ENCODE data around the gene KRT33A.

The KRT33A gene

DNA sequence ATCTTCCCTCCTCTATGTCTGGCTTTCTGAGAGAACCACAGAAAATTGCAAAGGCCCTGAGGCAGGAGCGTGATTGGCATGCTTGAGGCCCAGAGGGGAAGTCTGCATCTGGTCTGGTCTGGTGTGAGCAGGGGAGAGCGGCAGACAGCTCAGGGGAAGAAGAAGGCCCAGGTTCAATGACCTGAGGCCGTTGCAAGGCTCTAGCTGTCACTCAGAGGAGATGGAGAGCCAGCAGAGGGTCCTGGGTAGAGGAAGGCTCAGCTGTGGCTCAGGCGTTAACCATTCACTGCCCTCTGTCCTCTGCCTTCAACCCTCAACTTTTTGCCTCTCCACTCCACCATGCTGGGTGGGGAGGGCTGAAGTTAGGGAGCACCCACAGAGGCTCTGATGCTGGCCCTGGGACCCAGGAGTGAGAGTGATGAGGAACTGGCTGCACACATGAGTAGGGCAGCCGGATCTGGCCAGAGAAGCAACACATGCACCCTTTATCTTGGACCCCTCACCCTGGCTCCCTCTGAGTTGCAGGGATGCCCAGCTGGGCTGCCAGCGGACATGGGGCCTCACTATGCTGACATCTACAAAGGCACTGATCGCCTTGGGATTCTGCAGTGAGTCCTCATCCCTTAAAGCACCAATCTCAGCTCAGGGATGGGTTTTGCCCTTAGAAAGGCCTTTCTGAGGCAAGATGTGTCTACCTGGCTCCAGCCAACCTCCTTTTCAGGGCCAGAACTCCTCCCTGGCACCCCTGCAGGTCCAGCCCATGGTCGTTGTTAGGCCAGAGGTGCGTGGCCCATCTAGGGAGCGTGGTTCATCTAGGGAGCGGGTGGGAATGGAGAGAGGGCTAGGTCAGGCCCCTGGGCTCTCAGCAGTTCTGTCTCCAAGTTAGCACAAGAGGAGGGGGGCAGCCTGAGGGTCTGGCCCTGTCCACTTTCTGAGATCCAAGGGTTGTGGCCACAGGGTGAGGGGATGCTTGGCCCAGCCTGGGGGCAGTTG lies 27.4 kb downstream of the KRT33A start:
- Histone ChIP-seq H3K9me3 (ENCODE audit: low read depth, low read length) (peaks cover 10% of the 10 kb centered on the region; the same call in 1 of the 2 replicates), H3K4me3 (no peak overlapping the region), H3K27ac (peak overlapping the region; percentile 74; the same call in 1 of the 2 replicates), H3K36me3 (ENCODE audit: insufficient read depth, low read length) (0 out of 2 replicates have a peak, but pooled peaks cover 7% of the 10 kb centered on the region), H3K9ac (ENCODE audit: insufficient read length) (no peak overlapping the region)
- TF ChIP-seq POLR2AphosphoS5 (IDR thresholded peaks at IDR 0.05; ENCODE audit: borderline replicate concordance, low read depth, low read length) (no peak), FOXP2 (optimal IDR thresholded peaks at IDR 0.05; ENCODE audit: control extremely low read depth, extremely low read length, insufficient read depth) (no peak), EZH2 (IDR thresholded peaks at IDR 0.05) (no peak)
- DNase-seq (ENCODE audit: low read depth, low spot score), result no peak

DNA sequence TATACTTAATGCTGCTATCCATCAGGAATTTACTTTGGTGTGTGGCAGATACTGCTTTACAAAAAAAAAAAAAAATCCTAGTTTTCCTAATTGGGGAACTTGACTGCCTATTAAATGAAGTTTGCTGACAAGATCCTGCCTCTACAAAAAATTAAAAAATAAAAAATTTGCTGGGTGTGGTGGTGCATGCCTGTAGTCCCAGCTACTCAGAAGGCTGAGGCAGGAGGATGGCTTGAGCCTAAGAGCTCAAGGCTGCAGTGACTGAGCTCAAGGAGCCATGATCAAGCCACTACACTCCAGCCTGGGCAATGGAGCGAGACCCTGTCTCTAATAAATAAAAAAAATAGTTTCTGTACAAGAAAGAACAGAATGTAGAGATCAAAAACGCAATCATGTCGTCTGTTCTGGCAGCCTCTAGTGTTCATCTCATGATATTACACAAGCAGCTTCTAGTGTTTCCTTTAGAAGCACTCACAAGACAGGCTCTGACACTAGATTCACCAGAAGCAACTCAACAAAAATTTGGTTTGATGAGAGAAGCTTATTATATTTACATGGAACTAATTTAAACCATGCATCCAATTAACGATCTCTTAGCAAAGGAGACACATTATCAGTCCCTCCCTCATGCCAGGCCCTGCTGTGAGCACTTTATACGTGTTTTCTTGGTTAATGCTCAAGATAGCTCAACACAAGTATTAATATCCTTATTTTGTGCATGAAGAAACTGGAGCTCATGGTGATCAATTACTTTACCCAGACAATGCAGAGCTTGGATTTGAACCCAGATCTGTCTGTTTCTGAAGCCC lies 28.3 kb downstream of the KRT33A start:
- H3K27ac ChIP-seq, result peak overlapping the region; percentile 74; the same call in 1 of the 2 replicates
- TF ChIP-seq POLR2AphosphoS5 (IDR thresholded peaks at IDR 0.05; ENCODE audit: borderline replicate concordance, low read depth, low read length) (no peak), EZH2 (IDR thresholded peaks at IDR 0.05) (no peak), FOXP2 (optimal IDR thresholded peaks at IDR 0.05; ENCODE audit: control extremely low read depth, extremely low read length, insufficient read depth) (no peak)
- no peak overlapping the region for H3K9ac ChIP-seq (ENCODE audit: insufficient read length)
- peak; percentile 61 for DNase-seq (ENCODE audit: low read depth, low spot score)
- no peak overlapping the region for H3K4me3 ChIP-seq
- H3K9me3 ChIP-seq (ENCODE audit: low read depth, low read length), result peaks cover 10% of the 10 kb centered on the region; the same call in 1 of the 2 replicates
- 0 out of 2 replicates have a peak, but pooled peaks cover 7% of the 10 kb centered on the region for H3K36me3 ChIP-seq (ENCODE audit: insufficient read depth, low read length)

DNA sequence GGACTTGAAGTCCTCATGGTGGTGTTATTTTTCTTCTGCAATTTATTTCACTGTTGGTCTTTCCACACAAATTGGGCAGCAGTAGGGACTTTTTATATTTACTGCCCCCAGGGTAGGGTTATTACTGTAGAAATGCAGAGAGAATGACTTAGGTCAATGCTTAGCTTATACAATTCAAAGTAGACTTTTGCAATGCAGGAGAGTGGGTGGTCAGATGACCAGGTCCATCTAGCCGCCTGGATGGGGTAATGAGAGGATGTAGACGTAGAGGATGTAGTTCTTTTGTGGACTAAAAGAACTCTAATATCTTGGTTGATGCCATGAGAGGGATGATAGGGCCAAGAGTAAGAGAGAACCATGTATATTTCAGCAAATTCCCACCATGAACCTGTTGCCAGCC lies 32.4 kb downstream of the KRT33A start:
- Histone ChIP-seq H3K9me3 (ENCODE audit: low read depth, low read length) (peaks cover 10% of the 10 kb centered on the region; the same call in 1 of the 2 replicates), H3K27ac (no peak overlapping the region), H3K9ac (ENCODE audit: insufficient read length) (no peak overlapping the region), H3K36me3 (ENCODE audit: insufficient read depth, low read length) (0 out of 2 replicates have a peak, but pooled peaks cover 7% of the 10 kb centered on the region), H3K4me3 (no peak overlapping the region)
- DNase-seq (ENCODE audit: low read depth, low spot score), result no peak
- no peak for TF ChIP-seq POLR2AphosphoS5 (IDR thresholded peaks at IDR 0.05; ENCODE audit: borderline replicate concordance, low read depth, low read length)
- no peak for TF ChIP-seq FOXP2 (optimal IDR thresholded peaks at IDR 0.05; ENCODE audit: control extremely low read depth, extremely low read length, insufficient read depth)
- no peak for TF ChIP-seq EZH2 (IDR thresholded peaks at IDR 0.05)

DNA sequence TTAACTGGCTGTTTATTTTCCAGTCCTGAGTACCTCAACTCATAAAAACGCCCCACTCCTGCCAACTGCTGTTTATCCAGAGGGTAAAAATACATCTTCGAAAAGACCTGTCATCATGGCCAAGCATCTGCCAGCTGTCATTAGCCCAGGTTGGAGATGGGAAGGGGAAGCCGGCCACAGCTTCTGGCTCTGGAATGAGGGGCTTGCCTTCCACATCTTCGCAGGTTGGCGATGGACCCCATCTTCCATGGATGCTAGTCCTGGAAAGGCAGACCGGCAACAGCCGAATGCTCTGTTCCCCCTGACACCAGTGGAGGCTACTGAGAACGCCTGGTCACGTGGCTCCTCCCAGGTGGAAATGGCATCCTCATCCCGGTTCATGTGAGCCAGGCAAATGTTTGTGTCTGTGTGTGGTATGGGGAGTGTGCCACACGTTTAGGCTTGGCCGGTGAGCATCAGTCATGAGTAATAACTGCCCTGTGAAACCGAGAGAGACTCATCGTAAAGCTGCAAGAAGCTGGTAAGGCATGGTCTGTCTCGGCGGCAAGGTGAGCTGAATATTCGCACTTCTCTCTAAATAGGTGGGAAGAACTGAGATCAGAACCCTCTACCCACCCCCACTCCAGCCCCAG lies 34.7 kb downstream of the KRT33A start:
- DNase-seq (ENCODE audit: low read depth, low spot score), result no peak
- peaks cover 10% of the 10 kb centered on the region; the same call in 1 of the 2 replicates for H3K9me3 ChIP-seq (ENCODE audit: low read depth, low read length)
- H3K9ac ChIP-seq (ENCODE audit: insufficient read length), result no peak overlapping the region
- no peak overlapping the region for H3K4me3 ChIP-seq
- 0 out of 2 replicates have a peak, but pooled peaks cover 7% of the 10 kb centered on the region for H3K36me3 ChIP-seq (ENCODE audit: insufficient read depth, low read length)
- TF ChIP-seq FOXP2 (optimal IDR thresholded peaks at IDR 0.05; ENCODE audit: control extremely low read depth, extremely low read length, insufficient read depth) (no peak), EZH2 (IDR thresholded peaks at IDR 0.05) (no peak), POLR2AphosphoS5 (IDR thresholded peaks at IDR 0.05; ENCODE audit: borderline replicate concordance, low read depth, low read length) (no peak)
- no peak overlapping the region for H3K27ac ChIP-seq

DNA sequence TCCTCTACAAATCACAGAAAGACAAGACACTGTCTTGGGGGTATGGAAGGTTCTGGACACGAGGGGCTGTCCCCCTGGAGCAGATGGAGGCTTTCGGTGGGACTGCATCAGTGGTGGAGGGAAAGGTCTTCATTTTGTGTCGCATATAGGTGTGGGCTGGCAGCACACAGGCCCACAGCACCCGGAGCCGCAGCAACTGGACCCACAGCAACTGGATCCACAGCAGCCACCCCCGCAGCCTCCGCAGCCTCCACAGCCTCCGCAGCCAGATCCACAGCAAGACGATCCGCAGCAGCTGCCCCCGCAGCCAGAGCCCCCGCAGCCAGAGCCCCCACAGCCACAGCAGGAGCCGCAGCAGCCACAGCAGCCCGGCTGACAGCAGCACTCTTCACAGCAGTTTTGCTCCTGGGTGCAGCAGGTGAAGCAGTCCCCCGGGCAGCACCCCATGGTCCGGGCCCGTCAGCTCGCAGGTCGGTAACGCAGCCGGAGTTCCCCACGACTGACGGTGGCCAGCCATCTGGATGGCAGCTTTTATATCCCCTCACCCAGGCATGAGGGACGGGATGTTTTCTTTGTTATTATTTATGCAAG lies 35.3 kb downstream of the KRT33A start, which contains the start of gene KRTAP17-1:
Gene KRTAP17-1 (minus strand): TSS at position 507 of the 591 bp plus-strand sequence. CDS start 60 bp downstream, at position 447.
- no peak for DNase-seq (ENCODE audit: low read depth, low spot score)
- Histone ChIP-seq H3K9ac (ENCODE audit: insufficient read length) (no peak within 1 kb of the TSS), H3K27ac (no peak within 1 kb of the TSS), H3K36me3 (ENCODE audit: insufficient read depth, low read length) (0 out of 2 replicates have a peak, but pooled peaks cover 7% of the 10 kb centered on the region), H3K4me3 (no peak within 1 kb of the TSS), H3K9me3 (ENCODE audit: low read depth, low read length) (peaks cover 6% of the 10 kb centered on the region; the same call in 1 of the 2 replicates)
- TF ChIP-seq FOXP2 (optimal IDR thresholded peaks at IDR 0.05; ENCODE audit: control extremely low read depth, extremely low read length, insufficient read depth) (no peak), POLR2AphosphoS5 (IDR thresholded peaks at IDR 0.05; ENCODE audit: borderline replicate concordance, low read depth, low read length) (no peak), EZH2 (IDR thresholded peaks at IDR 0.05) (no peak)

DNA sequence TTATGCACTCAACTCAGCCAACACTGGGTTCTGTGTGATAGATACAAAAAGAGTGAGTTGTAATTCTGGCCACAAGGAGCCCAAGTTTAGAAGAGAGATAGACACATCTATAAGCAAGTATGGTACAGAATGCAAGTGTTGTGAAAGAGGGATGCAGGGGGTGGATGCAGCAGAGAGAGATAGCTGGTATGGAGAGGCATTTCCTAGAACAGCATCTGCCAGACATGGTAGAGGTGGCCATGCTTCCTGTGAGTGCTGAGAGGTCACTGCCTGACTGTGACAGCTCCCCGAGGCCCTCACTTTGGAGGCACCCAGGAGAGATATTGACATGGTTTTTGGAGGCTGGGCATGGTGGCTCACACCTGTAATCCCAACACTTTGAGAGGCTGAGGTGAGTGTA lies 39.5 kb downstream of the KRT33A start:
- DNase-seq (ENCODE audit: low read depth, low spot score), result no peak

DNA sequence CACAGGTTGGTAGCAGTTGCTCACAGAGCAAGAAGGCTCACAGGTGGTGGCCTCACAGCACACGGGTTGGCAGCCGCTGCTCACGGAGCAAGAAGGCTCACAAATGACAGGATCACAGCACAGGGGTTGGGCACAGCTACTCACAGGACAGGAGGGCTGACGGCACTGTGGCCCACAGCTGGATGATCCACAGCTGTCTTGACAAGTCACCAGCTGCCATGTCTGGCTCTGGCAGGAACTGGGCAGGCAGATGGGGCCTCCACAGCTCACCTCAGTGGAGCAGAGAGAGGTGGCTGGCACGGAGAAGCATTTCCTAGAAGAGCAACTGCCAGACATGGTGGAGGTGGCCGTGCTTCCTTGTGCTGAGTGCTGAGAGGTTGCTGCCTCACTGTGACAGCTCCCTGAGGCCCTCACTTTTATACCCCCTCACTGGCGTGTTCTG lies 41.7 kb downstream of the KRT33A start, which contains the start of gene KRTAP16-1:
Gene KRTAP16-1 (minus strand): TSS at position 392 of the 442 bp plus-strand sequence. CDS start 56 bp downstream, at position 336.
- Histone ChIP-seq H3K36me3 (ENCODE audit: insufficient read depth, low read length) (no peaks in the 10 kb centered on the region), H3K9me3 (ENCODE audit: low read depth, low read length) (no peaks in the 10 kb centered on the region), H3K9ac (ENCODE audit: insufficient read length) (no peak within 1 kb of the TSS), H3K4me3 (no peak within 1 kb of the TSS), H3K27ac (no peak within 1 kb of the TSS)
- TF ChIP-seq POLR2AphosphoS5 (IDR thresholded peaks at IDR 0.05; ENCODE audit: borderline replicate concordance, low read depth, low read length) (no peak), FOXP2 (optimal IDR thresholded peaks at IDR 0.05; ENCODE audit: control extremely low read depth, extremely low read length, insufficient read depth) (no peak), EZH2 (IDR thresholded peaks at IDR 0.05) (no peak)
- DNase-seq (ENCODE audit: low read depth, low spot score), result no peak

More for the DNA sequence above, 39.5 kb downstream of the KRT33A start:
- Histone ChIP-seq H3K4me3 (no peak overlapping the region), H3K9ac (ENCODE audit: insufficient read length) (no peak overlapping the region), H3K27ac (no peak overlapping the region), H3K9me3 (ENCODE audit: low read depth, low read length) (no peaks in the 10 kb centered on the region), H3K36me3 (ENCODE audit: insufficient read depth, low read length) (no peaks in the 10 kb centered on the region)
- no peak for TF ChIP-seq POLR2AphosphoS5 (IDR thresholded peaks at IDR 0.05; ENCODE audit: borderline replicate concordance, low read depth, low read length)

Measured in SK-N-MC (cell line).